B cell (primary cell): ENCODE measurements around the gene FUBP3. TPM values are rescaled to one million over a fixed set of nuclear protein-coding genes. Genes with fewer than 3 reads are reported as not detected.

Source experiments
- ATAC-seq: fragments of 200-7000 bp; cut with Tn5 transposase; one replicate; pipeline ENCODE4 v1.10.0; 2021; ENCODE audit warnings: low read depth, mild to moderate bottlenecking, moderate number of reproducible peaks, moderate library complexity
- CTCF ChIA-PET: fragments of 350-600 bp; sonication (Branson Sonifier 250); formaldehyde crosslinking; loops from one replicate; lab custom pipeline; 2021; ENCODE audit warnings: antibody characterized with exemption, inconsistent platforms; lab: Charles Lee
- POLR2A ChIA-PET: fragments of 350-600 bp; sonication (Branson Sonifier 250); formaldehyde crosslinking; loops from one replicate; lab custom pipeline; 2021; ENCODE audit warnings: antibody characterized with exemption; lab: Charles Lee
- DNase-seq: peaks from one replicate; pipeline ENCODE4 v3.0.0; 2013
- H2AFZ ChIP-seq: 2 replicates; pipeline ENCODE4 v1.6.1; 2012; ENCODE audit warnings: mild to moderate bottlenecking, low read depth, low read length; ENCODE audit not compliant: insufficient read depth, poor library complexity, severe bottlenecking
- H3K27ac ChIP-seq, 2 donors: 1 replicate in 1 of 2; 2 replicates in 1 of 2; pipeline ENCODE4 v1.5.1; 2012 to 2013; ENCODE audit warnings: low read length in 2 of 2, mild to moderate bottlenecking in 2 of 2, moderate library complexity in 1 of 2
- H3K27me3 ChIP-seq, 4 experiments: fragments of 200-600 bp in 1 of 4; sonication (generic) in 1 of 4; replicated peaks in 1 of 4; 1 replicate in 2 of 4; 2 replicates in 2 of 4; pipeline versions ENCODE4 v1.6.1 to v1.7.0; 2013 to 2016; ENCODE audit warnings: low read length in 3 of 4, mild to moderate bottlenecking in 2 of 4, mixed read lengths in 1 of 4, moderate library complexity in 1 of 4; ENCODE audit not compliant: insufficient read depth in 4 of 4, control insufficient read depth in 3 of 4; ENCODE audit errors: control extremely low read depth in 1 of 4
- H3K36me3 ChIP-seq, 2 experiments: replicated peaks in 1 of 2; 1 replicate in 1 of 2; 2 replicates in 1 of 2; pipeline versions ENCODE4 v1.6.1 to v1.7.1; 2013; ENCODE audit warnings: low read length in 1 of 2; ENCODE audit not compliant: insufficient read depth in 2 of 2, control insufficient read depth in 1 of 2; ENCODE audit errors: control extremely low read depth in 1 of 2, extremely low read depth in 1 of 2
- H3K4me1 ChIP-seq, 2 donors: fragments of 200-600 bp in 1 of 2; sonication (generic) in 1 of 2; 1 replicate in 1 of 2; 2 replicates in 1 of 2; pipeline versions ENCODE4 v1.5.1 to v1.6.1; 2013 to 2017; ENCODE audit warnings: low read length in 2 of 2; ENCODE audit not compliant: control insufficient read depth in 2 of 2, insufficient read depth in 2 of 2
- H3K4me2 ChIP-seq: replicated peaks from 2 replicates; pipeline ENCODE3; 2012; ENCODE audit warnings: mild to moderate bottlenecking, low read depth, low read length; ENCODE audit not compliant: poor library complexity, severe bottlenecking
- H3K4me3 ChIP-seq, 5 experiments: fragments of 200-600 bp in 1 of 5; sonication (generic) in 1 of 5; 1 replicate in 3 of 5; 2 replicates in 2 of 5; pipeline versions ENCODE4 v1.5.1 to v1.7.0; 2011 to 2016; ENCODE audit warnings: low read length in 4 of 5, mild to moderate bottlenecking in 4 of 5, low read depth in 2 of 5, control low read depth in 1 of 5, moderate library complexity in 1 of 5; ENCODE audit not compliant: insufficient read depth in 1 of 5; ENCODE audit errors: control extremely low read depth in 1 of 5, extremely low read depth in 1 of 5
- H3K79me2 ChIP-seq: fragments of 200-600 bp; sonication (generic); one replicate; pipeline ENCODE4 v1.6.0; 2016; ENCODE audit warnings: low read length; ENCODE audit not compliant: control insufficient read depth, insufficient read depth
- H3K9ac ChIP-seq: fragments of 200-600 bp; sonication (generic); 2 replicates; pipeline ENCODE4 v1.6.1; 2017; ENCODE audit warnings: mild to moderate bottlenecking, low read length, moderate library complexity
- H3K9me3 ChIP-seq, 3 donors: one replicate each; pipeline versions ENCODE4 v1.6.1 to v1.7.1; 2013; ENCODE audit warnings: low read length in 2 of 3; ENCODE audit not compliant: control insufficient read depth in 2 of 3, insufficient read depth in 1 of 3; ENCODE audit errors: control extremely low read depth in 1 of 3
- H4K20me1 ChIP-seq: 2 replicates; pipeline ENCODE4 v1.6.0; 2012; ENCODE audit warnings: mild to moderate bottlenecking, low read length; ENCODE audit not compliant: insufficient read depth, control insufficient read depth, poor library complexity, severe bottlenecking
- H3K27ac Mint-ChIP-seq: one replicate; pipeline ENCODE4 v1.8.0; 2021; ENCODE audit warnings: mixed read lengths
- H3K27me3 Mint-ChIP-seq: one replicate; pipeline ENCODE4 v1.8.0; 2021; ENCODE audit warnings: mixed read lengths
- H3K4me1 Mint-ChIP-seq: one replicate; pipeline ENCODE4 v1.8.0; 2021; ENCODE audit warnings: mixed read lengths
- H3K4me3 Mint-ChIP-seq: one replicate; pipeline ENCODE4 v1.8.0; 2021; ENCODE audit warnings: mixed read lengths
- H3K9me3 Mint-ChIP-seq: one replicate; pipeline ENCODE4 v1.8.0; 2022; ENCODE audit warnings: mixed read lengths; ENCODE audit not compliant: insufficient read depth
- EZH2 ChIP-seq: IDR thresholded peaks from 2 replicates; pipeline ENCODE4 v1.6.1; 2012; ENCODE audit warnings: borderline replicate concordance, low read depth, mild to moderate bottlenecking, moderate library complexity, low read length; ENCODE audit not compliant: insufficient read depth, poor library complexity, severe bottlenecking
- WGBS: methylation state at CpG from one replicate; pipeline ENCODE4 v1.1.5; 2013; ENCODE audit warnings: missing lambda C conversion rate; ENCODE audit not compliant: insufficient coverage; 5-methylcytosine and 5-hydroxymethylcytosine counted together
- intact Hi-C: fragments of 100-400 bp; cut with micrococcal nuclease; formaldehyde crosslinking; loops from one replicate; pipeline ENCODE4 v1.10.0; 2022
- polyA plus RNA-seq: library from polyadenylated mRNA; depleted of rRNA; stranded (reverse); fragments of >200 nt; gene quantifications from 2 replicates; pipeline ENCODE4 v1.2.3, GENCODE V29; 2012
- total RNA-seq, 2 donors: library from RNA; stranded (reverse); fragments of 120-200 nt in 1 of 2; gene quantifications; 1 replicate in 1 of 2; 2 replicates in 1 of 2; pipeline versions ENCODE4 v1.2.3 to v1.2.4, GENCODE V29; 2013 to 2022
- TF ChIP-seq, protein P1 (sequence below): fragments of 200-600 bp; IDR thresholded peaks from one replicate; pipeline ENCODE4 v1.8.0; 2022; ENCODE audit warnings: antibody characterized with exemption, mild to moderate bottlenecking

Gene FUBP3
- total and polyA plus RNA-seq, 2 donors (not counting 1 experiment from before 2014, with no cell fraction given): 45.7 to 79.4 TPM

- Mint-ChIP-seq H3K4me3 (no peak overlapping the region), H3K9me3 (no peaks in the 10 kb centered on the region), H3K27me3 (peaks cover 12% of the 10 kb centered on the region), H3K4me1 (no peaks in the 10 kb centered on the region), H3K27ac (no peak overlapping the region)
- peaks cover 0 to 4% (median 2%) of the 10 kb centered on the region in 4 experiments for H3K27me3 ChIP-seq
- no peak for ATAC-seq
- no peaks in the 10 kb centered on the region for H3K4me1 ChIP-seq
- no peak overlapping the region for H3K9ac ChIP-seq
- WGBS: 95% methylated on average over 4 of the region's 5 CpGs
- intact Hi-C loops: no loop called here
- no peaks in the 10 kb centered on the region for H4K20me1 ChIP-seq
- no peak overlapping the region for H2AFZ ChIP-seq
- no peaks in the 10 kb centered on the region for H3K36me3 ChIP-seq
- no peak for DNase-seq
- no peak overlapping the region for H3K4me3 ChIP-seq
- no peak overlapping the region for H3K27ac ChIP-seq
- ChIA-PET POLR2A (no interaction called here), CTCF (no interaction called here)
- no peak for TF ChIP-seq EZH2
- H3K79me2 ChIP-seq: no peaks in the 10 kb centered on the region
- H3K9me3 ChIP-seq: peaks cover 0 to 25% (median 0%) of the 10 kb centered on the region in 3 donors
- no peak overlapping the region for H3K4me2 ChIP-seq
Observed at GRCh38 chr9:130554606-130555005, 24.8 kb upstream of the FUBP3 start.

GRCh38 chr9:130555061-130555460 lies 24.3 kb upstream of the FUBP3 start:
- 89% methylated on average over 5 of the region's 6 CpGs for WGBS
- H3K4me3 ChIP-seq: no peak overlapping the region
- CTCF ChIA-PET: no interaction called here

More at GRCh38 chr9:130555061-130555460, 24.3 kb upstream of the FUBP3 start:
- Histone ChIP-seq H3K4me2 (no peak overlapping the region), H3K27me3 (peaks cover 0 to 4% (median 2%) of the 10 kb centered on the region in 4 experiments), H3K9me3 (peaks cover 0 to 25% (median 0%) of the 10 kb centered on the region in 3 donors), H3K36me3 (no peaks in the 10 kb centered on the region), H4K20me1 (no peaks in the 10 kb centered on the region), H3K9ac (no peak overlapping the region), H3K79me2 (no peaks in the 10 kb centered on the region), H2AFZ (no peak overlapping the region), H3K27ac (no peak overlapping the region), H3K4me1 (no peaks in the 10 kb centered on the region)
- Mint-ChIP-seq H3K27me3 (peaks cover 12% of the 10 kb centered on the region), H3K4me3 (no peak overlapping the region), H3K27ac (no peak overlapping the region), H3K9me3 (no peaks in the 10 kb centered on the region), H3K4me1 (no peaks in the 10 kb centered on the region)
- ATAC-seq (no peak), DNase-seq (no peak)
- intact Hi-C loops: no loop called here
- TF ChIP-seq, protein P1, sequence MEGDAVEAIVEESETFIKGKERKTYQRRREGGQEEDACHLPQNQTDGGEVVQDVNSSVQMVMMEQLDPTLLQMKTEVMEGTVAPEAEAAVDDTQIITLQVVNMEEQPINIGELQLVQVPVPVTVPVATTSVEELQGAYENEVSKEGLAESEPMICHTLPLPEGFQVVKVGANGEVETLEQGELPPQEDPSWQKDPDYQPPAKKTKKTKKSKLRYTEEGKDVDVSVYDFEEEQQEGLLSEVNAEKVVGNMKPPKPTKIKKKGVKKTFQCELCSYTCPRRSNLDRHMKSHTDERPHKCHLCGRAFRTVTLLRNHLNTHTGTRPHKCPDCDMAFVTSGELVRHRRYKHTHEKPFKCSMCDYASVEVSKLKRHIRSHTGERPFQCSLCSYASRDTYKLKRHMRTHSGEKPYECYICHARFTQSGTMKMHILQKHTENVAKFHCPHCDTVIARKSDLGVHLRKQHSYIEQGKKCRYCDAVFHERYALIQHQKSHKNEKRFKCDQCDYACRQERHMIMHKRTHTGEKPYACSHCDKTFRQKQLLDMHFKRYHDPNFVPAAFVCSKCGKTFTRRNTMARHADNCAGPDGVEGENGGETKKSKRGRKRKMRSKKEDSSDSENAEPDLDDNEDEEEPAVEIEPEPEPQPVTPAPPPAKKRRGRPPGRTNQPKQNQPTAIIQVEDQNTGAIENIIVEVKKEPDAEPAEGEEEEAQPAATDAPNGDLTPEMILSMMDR: no peak
- no peak for TF ChIP-seq EZH2
- POLR2A ChIA-PET: interaction anchor here (0.6 kb wide), 1 partner anchor 1855 kb away, joined by 3 read pairs; no protein-coding TSS in a partner anchor
